ENCODE data around the gene SLC5A11.
"Not testable (repeated sequence)": the region's sequence is repeated elsewhere in the genome, so short reads cannot be mapped to it uniquely, and the experiment has no call there.

The SLC5A11 gene

GRCh38 chr16:24845726-24846547 lies at the start of gene SLC5A11:
SLC5A11 (plus strand) TSS chr16:24845963; CDS start chr16:24858644, 12,681 bp downstream.
- TF ChIP-seq, protein P1, sequence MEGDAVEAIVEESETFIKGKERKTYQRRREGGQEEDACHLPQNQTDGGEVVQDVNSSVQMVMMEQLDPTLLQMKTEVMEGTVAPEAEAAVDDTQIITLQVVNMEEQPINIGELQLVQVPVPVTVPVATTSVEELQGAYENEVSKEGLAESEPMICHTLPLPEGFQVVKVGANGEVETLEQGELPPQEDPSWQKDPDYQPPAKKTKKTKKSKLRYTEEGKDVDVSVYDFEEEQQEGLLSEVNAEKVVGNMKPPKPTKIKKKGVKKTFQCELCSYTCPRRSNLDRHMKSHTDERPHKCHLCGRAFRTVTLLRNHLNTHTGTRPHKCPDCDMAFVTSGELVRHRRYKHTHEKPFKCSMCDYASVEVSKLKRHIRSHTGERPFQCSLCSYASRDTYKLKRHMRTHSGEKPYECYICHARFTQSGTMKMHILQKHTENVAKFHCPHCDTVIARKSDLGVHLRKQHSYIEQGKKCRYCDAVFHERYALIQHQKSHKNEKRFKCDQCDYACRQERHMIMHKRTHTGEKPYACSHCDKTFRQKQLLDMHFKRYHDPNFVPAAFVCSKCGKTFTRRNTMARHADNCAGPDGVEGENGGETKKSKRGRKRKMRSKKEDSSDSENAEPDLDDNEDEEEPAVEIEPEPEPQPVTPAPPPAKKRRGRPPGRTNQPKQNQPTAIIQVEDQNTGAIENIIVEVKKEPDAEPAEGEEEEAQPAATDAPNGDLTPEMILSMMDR (IDR thresholded peaks at IDR 0.05; ENCODE audit: control insufficient read depth, insufficient read depth, low read depth, low read length, missing control alignments), result no peak
- no peak for DNase-seq (ENCODE audit: low read depth)
- H3K4me3 ChIP-seq (ENCODE audit: control insufficient read depth, low read depth, low read length), result no peak within 1 kb of the TSS

- no peak for DNase-seq (ENCODE audit: low read depth)
- H3K4me3 ChIP-seq (ENCODE audit: control insufficient read depth, low read depth, low read length), result no peak overlapping the region
- TF ChIP-seq, protein P1 (IDR thresholded peaks at IDR 0.05; ENCODE audit: control insufficient read depth, insufficient read depth, low read depth, low read length, missing control alignments), result no peak
Measured at GRCh38 chr16:24800586-24800985, 45.2 kb upstream of the SLC5A11 start.

DNA sequence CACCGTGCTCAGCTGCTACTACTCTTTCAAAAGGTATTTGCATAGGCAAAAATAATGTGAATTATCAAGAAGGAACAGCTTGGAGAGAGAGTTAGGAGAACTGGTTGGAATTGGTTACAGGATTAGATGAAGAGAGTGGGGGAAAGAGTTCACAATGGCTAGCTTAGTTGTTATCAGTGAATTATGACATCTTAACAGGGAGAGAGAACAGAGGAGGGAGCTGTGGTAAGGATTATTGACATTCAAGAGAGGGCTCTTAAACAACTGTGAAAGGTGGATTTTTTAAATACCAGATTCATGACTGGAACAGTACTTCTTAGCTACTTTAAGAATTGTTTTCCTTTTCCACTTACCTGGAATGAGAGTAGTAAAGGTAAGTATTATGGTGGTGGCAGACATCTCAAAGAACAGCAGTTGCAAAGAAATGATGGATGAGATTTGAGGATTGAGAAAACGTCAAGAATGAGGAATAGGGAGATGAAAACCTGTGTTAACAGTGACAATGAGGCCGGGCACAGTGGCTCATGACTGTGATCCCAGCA lies 43.9 kb upstream of the SLC5A11 start:
- no peak overlapping the region for H3K4me3 ChIP-seq (ENCODE audit: control insufficient read depth, low read depth, low read length)
- no peak for DNase-seq (ENCODE audit: low read depth)
- TF ChIP-seq, protein P1 (IDR thresholded peaks at IDR 0.05; ENCODE audit: control insufficient read depth, insufficient read depth, low read depth, low read length, missing control alignments), result no peak

GRCh38 chr16:24805484-24805883 lies 40.3 kb upstream of the SLC5A11 start:
- DNase-seq (ENCODE audit: low read depth), result no peak

DNA sequence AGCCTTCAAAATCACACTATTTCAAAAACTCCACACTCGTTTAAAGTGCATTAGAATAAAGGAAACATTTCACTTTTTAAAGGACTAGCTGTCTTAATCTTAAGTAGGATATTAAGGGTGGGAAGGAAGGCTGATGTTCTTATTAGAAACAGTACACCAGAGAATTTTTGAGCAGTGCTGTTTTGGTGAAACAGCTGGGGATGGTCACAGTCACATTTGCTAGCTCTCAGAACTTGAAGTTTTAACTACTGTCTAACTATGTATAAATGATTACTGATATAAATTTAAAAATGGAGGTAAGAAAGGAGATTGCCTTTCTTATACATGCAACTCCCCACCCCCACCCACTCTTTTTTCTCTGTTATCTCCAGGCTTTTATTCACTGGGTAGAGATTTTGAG lies 38.5 kb upstream of the SLC5A11 start:
- H3K4me3 ChIP-seq (ENCODE audit: control insufficient read depth, low read depth, low read length), result no peak overlapping the region
- no peak for DNase-seq (ENCODE audit: low read depth)
- TF ChIP-seq, protein P1 (IDR thresholded peaks at IDR 0.05; ENCODE audit: control insufficient read depth, insufficient read depth, low read depth, low read length, missing control alignments), result no peak

More at GRCh38 chr16:24805484-24805883, 40.3 kb upstream of the SLC5A11 start:
- TF ChIP-seq, protein P1 (IDR thresholded peaks at IDR 0.05; ENCODE audit: control insufficient read depth, insufficient read depth, low read depth, low read length, missing control alignments), result no peak
- H3K4me3 ChIP-seq (ENCODE audit: control insufficient read depth, low read depth, low read length), result no peak overlapping the region

DNA sequence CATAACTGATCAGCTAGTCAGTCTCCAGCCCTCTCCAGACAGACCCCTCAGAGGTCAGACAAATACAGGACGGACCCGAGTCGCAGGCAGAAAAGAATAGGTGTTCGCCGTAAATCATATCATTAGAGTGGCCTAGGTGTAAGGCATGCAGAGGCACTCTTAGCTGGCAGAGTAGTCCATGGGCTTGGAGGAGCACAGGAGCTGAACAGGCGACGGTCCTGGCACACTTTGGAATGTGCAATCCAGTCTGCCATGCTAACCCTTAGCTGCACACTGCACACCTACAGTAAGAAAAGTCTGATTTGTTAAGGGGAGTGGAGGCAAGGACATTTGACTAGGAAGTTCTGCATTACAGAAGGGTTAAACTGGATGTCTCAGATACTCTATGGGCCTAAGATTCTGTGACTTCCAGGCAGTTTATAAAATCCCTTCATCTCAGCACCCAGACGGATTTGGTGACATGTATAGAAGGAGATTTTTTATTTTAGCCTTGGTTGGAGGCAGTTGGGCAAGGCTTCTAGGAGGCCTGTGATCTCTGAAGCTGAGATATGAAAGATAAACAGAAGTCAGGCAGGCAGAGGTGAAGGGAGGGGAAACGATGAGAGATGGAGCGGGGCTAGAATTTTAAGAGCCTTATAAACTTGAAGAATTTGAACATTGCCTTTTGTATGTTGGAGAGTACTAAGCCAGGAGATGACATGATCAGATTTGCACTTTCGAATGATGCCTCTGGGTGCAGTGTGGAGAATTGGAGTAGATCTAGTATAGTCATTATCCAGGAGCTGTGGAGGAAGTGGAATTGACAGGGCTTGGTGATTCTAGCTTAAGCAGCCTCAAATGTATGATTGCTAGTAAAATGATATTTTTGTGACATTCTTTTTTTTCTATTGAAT lies 34.6 kb upstream of the SLC5A11 start:
- no peak for DNase-seq (ENCODE audit: low read depth)
- TF ChIP-seq, protein P1 (IDR thresholded peaks at IDR 0.05; ENCODE audit: control insufficient read depth, insufficient read depth, low read depth, low read length, missing control alignments), result no peak
- H3K4me3 ChIP-seq (ENCODE audit: control insufficient read depth, low read depth, low read length), result no peak overlapping the region

DNA sequence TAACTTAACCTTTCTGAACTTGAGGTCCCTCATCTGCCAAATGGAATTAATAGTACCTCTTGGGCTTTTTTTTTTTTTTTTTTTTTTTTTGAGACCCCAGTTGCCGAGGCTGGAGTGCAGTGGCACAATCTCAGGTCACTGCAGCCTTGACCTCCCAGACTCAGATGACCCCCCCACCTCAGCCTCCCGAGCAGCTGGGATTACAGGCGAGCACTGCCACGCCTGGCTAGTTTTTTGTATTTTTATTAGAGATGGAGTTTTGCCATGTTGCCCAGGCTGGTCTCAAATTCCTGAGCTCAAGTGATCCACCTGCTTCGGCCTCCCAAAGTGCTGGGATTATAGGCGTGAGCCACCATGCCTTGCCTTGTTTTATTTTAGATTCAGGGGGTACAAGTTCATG lies 33.0 kb upstream of the SLC5A11 start:
- not testable (repeated sequence) for H3K4me3 ChIP-seq (ENCODE audit: control insufficient read depth, low read depth, low read length); DNase-seq (ENCODE audit: low read depth)
